Neural cell (in vitro differentiated cells): ENCODE measurements around the gene ISYNA1. TPM values are rescaled to one million over a fixed set of nuclear protein-coding genes. Genes with fewer than 3 reads are reported as not detected.

Experiments used
- H2AFZ ChIP-seq: fragments of 200-600, 300-800 bp; sonication (generic), shearing (Covaris generic); 2 replicates; pipeline ENCODE4 v1.6.0; 2014; ENCODE audit warnings: low read depth, mild to moderate bottlenecking, antibody characterized with exemption, low read length, moderate library complexity
- H3F3A ChIP-seq: fragments of 200-600 bp; shearing (Covaris generic); 2 replicates; pipeline ENCODE4 v1.6.1; 2016; ENCODE audit warnings: mild to moderate bottlenecking, moderate library complexity, mixed read lengths, antibody characterized with exemption, low read length; ENCODE audit not compliant: insufficient read depth, poor library complexity, severe bottlenecking
- H3K27ac ChIP-seq: fragments of 200-600, 300-800 bp; sonication (generic), shearing (Covaris generic); 2 replicates; pipeline ENCODE4 v1.5.1; 2014; ENCODE audit warnings: mild to moderate bottlenecking, low read length, moderate library complexity
- H3K27me3 ChIP-seq: fragments of 300-800, 200-600 bp; sonication (generic), shearing (Covaris generic); 2 replicates; pipeline ENCODE4 v1.6.0; 2014; ENCODE audit warnings: mild to moderate bottlenecking, low read depth, low read length, moderate library complexity; ENCODE audit not compliant: insufficient read depth
- H3K36me3 ChIP-seq: fragments of 300-800, 200-600 bp; sonication (generic), shearing (Covaris generic); 2 replicates; pipeline ENCODE4 v1.5.1; 2014; ENCODE audit warnings: mild to moderate bottlenecking, antibody characterized with exemption, low read length, moderate library complexity; ENCODE audit not compliant: insufficient read depth
- H3K4me2 ChIP-seq: fragments of 300-800, 200-600 bp; sonication (generic), shearing (Covaris generic); 2 replicates; pipeline ENCODE4 v1.6.0; 2014; ENCODE audit warnings: mild to moderate bottlenecking, low read length
- H3K4me3 ChIP-seq: fragments of 300-800, 200-600 bp; sonication (generic), shearing (Covaris generic); 2 replicates; pipeline ENCODE4 v1.5.1; 2014; ENCODE audit warnings: mild to moderate bottlenecking, low read length, moderate library complexity
- H3K79me2 ChIP-seq: fragments of 200-600 bp; shearing (Covaris generic); replicated peaks from 2 replicates; pipeline ENCODE4 v1.6.0; 2014; ENCODE audit warnings: mild to moderate bottlenecking, low read length, moderate library complexity; ENCODE audit not compliant: insufficient read depth
- H3K9ac ChIP-seq: fragments of 300-800, 200-600 bp; sonication (generic), shearing (Covaris generic); 2 replicates; pipeline ENCODE4 v1.6.1; 2016; ENCODE audit warnings: mild to moderate bottlenecking, low read length, mixed read lengths
- H3K9me2 ChIP-seq: fragments of 200-600 bp; shearing (Covaris generic); 2 replicates; pipeline ENCODE4 v1.6.1; 2016; ENCODE audit warnings: mild to moderate bottlenecking, low read length, mixed read lengths; ENCODE audit not compliant: insufficient read depth
- H3K9me3 ChIP-seq: fragments of 200-600, 300-800 bp; sonication (generic), shearing (Covaris generic); 2 replicates; pipeline ENCODE4 v1.6.1; 2016; ENCODE audit warnings: mild to moderate bottlenecking, mixed run types, low read length, moderate library complexity, mixed read lengths
- H4K20me1 ChIP-seq: fragments of 200-600 bp; shearing (Covaris generic); 2 replicates; pipeline ENCODE4 v1.6.1; 2016; ENCODE audit warnings: mild to moderate bottlenecking, mixed run types; ENCODE audit not compliant: insufficient read depth
- EP300 ChIP-seq: fragments of 450-650 bp; conservative IDR thresholded peaks from 2 replicates; pipeline ENCODE4 v1.6.1; 2014; ENCODE audit warnings: antibody characterized with exemption, mild to moderate bottlenecking, moderate library complexity; ENCODE audit not compliant: poor library complexity, severe bottlenecking
- EZH2 ChIP-seq: fragments of 200-600, 300-800 bp; shearing (Covaris generic), sonication (generic); IDR thresholded peaks from 2 replicates; pipeline ENCODE4 v1.6.1; 2014; ENCODE audit warnings: antibody characterized with exemption, low read length, borderline replicate concordance, mild to moderate bottlenecking; ENCODE audit not compliant: insufficient read depth, poor library complexity, severe bottlenecking
- MXI1 ChIP-seq: fragments of 450-650 bp; conservative IDR thresholded peaks from 2 replicates; pipeline ENCODE4 v1.6.1; 2014; ENCODE audit warnings: antibody characterized with exemption, mild to moderate bottlenecking; ENCODE audit not compliant: poor library complexity, severe bottlenecking
- POLR2AphosphoS5 ChIP-seq: IDR thresholded peaks from 2 replicates; pipeline ENCODE4 v1.6.1; 2012
- RAD21 ChIP-seq: fragments of 450-650 bp; conservative IDR thresholded peaks from 2 replicates; pipeline ENCODE4 v1.6.1; 2014; ENCODE audit warnings: antibody characterized with exemption, mild to moderate bottlenecking, moderate library complexity
- SMC3 ChIP-seq: fragments of 450-650 bp; conservative IDR thresholded peaks from 2 replicates; pipeline ENCODE4 v1.6.1; 2014; ENCODE audit warnings: antibody characterized with exemption, mild to moderate bottlenecking, moderate library complexity; ENCODE audit not compliant: poor library complexity
- TAF1 ChIP-seq: IDR thresholded peaks from 2 replicates; pipeline ENCODE4 v1.6.1; 2012; ENCODE audit warnings: low read depth
- polyA plus RNA-seq: library from polyadenylated mRNA; depleted of rRNA; stranded (reverse); fragments of >200 nt; gene quantifications from 2 replicates; pipeline ENCODE4 v1.2.3, GENCODE V29; 2014
- TF ChIP-seq, protein P1 (sequence below): IDR thresholded peaks from 2 replicates; pipeline ENCODE4 v1.6.1; 2012; ENCODE audit warnings: borderline replicate concordance
- TF ChIP-seq, protein P2 (sequence below): fragments of 450-650 bp; IDR thresholded peaks from 2 replicates; pipeline ENCODE4 v1.5.1; 2014; ENCODE audit warnings: antibody characterized with exemption, mild to moderate bottlenecking, moderate library complexity; ENCODE audit not compliant: poor library complexity, severe bottlenecking

Gene ISYNA1
- polyA plus RNA-seq, 1 donor from 2014 or later, result 123 TPM

DNA sequence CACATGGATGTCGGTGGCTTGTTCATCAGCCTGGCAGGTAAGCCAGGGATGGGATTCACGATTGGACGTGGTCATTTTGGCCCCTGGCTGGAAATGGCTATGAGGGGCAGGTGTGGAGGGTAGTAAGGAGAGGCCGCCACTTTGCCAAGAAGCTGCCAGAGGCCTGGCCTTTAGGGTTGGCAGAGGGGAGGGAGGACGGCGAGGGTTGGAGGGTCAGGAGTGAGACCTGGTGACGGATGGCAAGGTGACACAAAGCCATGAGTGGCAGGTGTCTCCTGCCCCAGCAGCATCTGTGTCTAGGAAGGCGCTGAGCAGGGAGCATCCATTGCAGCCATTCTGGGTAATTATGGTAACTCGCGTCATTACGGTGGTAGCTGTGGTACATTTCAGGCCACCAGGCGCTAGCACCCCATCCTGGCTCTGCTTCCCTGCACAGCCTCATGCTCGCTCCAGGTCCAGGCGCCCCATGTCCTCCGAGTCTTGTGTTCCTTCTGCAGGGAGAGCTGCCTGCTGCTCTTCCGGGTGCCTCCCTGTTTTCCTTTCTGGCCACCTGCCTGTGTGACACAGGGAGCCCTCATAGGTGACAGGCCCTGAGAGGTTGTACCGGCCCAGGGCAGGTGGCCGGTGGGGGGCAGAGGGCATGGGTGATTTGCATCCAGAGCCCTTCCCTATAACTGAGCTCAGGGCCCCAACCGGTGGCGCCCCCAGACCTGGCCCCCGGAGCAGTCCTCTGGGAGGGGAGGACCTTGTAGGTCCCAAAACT, 14.5 kb downstream of the ISYNA1 start:
- no peak overlapping the region for H2AFZ ChIP-seq
- peaks cover 30% of the 10 kb centered on the region for H3K79me2 ChIP-seq
- H3K4me3 ChIP-seq, result peak overlapping the region; percentile 15
- no peaks in the 10 kb centered on the region for H4K20me1 ChIP-seq
- H3K9me3 ChIP-seq, result no peaks in the 10 kb centered on the region
- no peaks in the 10 kb centered on the region for H3K36me3 ChIP-seq
- H3K9ac ChIP-seq, result no peak overlapping the region
- no peaks in the 10 kb centered on the region for H3K9me2 ChIP-seq
- no peaks in the 10 kb centered on the region for H3K27me3 ChIP-seq
- H3K27ac ChIP-seq, result no peak overlapping the region
- TF ChIP-seq EP300 (no peak), TAF1 (no peak), RAD21 (no peak), POLR2AphosphoS5 (no peak), MXI1 (no peak), SMC3 (no peak), EZH2 (no peak)
- TF ChIP-seq, protein P1, sequence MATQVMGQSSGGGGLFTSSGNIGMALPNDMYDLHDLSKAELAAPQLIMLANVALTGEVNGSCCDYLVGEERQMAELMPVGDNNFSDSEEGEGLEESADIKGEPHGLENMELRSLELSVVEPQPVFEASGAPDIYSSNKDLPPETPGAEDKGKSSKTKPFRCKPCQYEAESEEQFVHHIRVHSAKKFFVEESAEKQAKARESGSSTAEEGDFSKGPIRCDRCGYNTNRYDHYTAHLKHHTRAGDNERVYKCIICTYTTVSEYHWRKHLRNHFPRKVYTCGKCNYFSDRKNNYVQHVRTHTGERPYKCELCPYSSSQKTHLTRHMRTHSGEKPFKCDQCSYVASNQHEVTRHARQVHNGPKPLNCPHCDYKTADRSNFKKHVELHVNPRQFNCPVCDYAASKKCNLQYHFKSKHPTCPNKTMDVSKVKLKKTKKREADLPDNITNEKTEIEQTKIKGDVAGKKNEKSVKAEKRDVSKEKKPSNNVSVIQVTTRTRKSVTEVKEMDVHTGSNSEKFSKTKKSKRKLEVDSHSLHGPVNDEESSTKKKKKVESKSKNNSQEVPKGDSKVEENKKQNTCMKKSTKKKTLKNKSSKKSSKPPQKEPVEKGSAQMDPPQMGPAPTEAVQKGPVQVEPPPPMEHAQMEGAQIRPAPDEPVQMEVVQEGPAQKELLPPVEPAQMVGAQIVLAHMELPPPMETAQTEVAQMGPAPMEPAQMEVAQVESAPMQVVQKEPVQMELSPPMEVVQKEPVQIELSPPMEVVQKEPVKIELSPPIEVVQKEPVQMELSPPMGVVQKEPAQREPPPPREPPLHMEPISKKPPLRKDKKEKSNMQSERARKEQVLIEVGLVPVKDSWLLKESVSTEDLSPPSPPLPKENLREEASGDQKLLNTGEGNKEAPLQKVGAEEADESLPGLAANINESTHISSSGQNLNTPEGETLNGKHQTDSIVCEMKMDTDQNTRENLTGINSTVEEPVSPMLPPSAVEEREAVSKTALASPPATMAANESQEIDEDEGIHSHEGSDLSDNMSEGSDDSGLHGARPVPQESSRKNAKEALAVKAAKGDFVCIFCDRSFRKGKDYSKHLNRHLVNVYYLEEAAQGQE, result no peak
- TF ChIP-seq, protein P2, sequence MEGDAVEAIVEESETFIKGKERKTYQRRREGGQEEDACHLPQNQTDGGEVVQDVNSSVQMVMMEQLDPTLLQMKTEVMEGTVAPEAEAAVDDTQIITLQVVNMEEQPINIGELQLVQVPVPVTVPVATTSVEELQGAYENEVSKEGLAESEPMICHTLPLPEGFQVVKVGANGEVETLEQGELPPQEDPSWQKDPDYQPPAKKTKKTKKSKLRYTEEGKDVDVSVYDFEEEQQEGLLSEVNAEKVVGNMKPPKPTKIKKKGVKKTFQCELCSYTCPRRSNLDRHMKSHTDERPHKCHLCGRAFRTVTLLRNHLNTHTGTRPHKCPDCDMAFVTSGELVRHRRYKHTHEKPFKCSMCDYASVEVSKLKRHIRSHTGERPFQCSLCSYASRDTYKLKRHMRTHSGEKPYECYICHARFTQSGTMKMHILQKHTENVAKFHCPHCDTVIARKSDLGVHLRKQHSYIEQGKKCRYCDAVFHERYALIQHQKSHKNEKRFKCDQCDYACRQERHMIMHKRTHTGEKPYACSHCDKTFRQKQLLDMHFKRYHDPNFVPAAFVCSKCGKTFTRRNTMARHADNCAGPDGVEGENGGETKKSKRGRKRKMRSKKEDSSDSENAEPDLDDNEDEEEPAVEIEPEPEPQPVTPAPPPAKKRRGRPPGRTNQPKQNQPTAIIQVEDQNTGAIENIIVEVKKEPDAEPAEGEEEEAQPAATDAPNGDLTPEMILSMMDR, result no peak
- no peak overlapping the region for H3K4me2 ChIP-seq
- H3F3A ChIP-seq, result no peaks in the 10 kb centered on the region

DNA sequence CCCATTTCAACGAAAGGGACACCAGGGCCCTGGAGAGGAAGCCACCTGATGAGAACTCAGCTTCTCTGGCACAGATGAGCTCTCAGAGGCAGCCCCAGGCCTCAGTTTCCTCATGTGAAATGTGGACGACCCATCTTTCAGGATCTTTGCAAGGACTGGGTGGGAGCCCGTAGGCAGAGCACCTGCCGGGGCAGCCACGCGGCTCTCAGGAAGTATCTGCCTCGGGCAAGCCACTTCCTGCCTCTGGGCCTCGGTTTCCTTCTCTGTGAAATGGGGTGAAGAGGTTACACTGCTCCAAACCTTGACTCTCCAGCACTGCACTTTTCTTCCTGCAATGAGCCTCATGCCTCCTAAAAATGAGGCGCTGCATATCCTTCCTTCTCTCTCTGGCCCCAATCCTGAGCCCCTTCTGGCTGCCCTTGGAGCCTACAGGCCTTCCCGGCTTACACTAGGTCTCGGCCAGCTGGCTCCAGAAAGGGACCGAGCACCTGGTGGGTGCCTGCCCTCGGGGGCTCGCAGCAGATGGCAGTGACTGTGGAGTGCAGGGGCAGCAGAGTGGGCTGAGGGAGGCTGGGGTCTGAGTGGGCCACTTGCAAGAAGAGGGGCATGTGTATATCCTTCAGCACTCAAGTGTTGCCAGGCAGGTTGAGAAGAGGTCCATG, 15.3 kb downstream of the ISYNA1 start:
- Histone ChIP-seq H3K79me2 (peaks cover 30% of the 10 kb centered on the region), H3K27ac (no peak overlapping the region), H4K20me1 (no peaks in the 10 kb centered on the region)

More for the DNA sequence above, 15.3 kb downstream of the ISYNA1 start:
- Histone ChIP-seq H3K9ac (no peak overlapping the region), H3K9me2 (no peaks in the 10 kb centered on the region), H3K4me3 (no peak overlapping the region), H3K36me3 (no peaks in the 10 kb centered on the region), H3K4me2 (no peak overlapping the region), H2AFZ (no peak overlapping the region), H3K27me3 (no peaks in the 10 kb centered on the region), H3K9me3 (no peaks in the 10 kb centered on the region), H3F3A (no peaks in the 10 kb centered on the region)
- no peak for TF ChIP-seq POLR2AphosphoS5
- no peak for TF ChIP-seq MXI1
- TF ChIP-seq EP300, result no peak
- TF ChIP-seq EZH2, result no peak
- TF ChIP-seq, protein P1, result no peak
- no peak for TF ChIP-seq TAF1
- no peak for TF ChIP-seq SMC3
- no peak for TF ChIP-seq RAD21
- TF ChIP-seq, protein P2, result no peak
